ENCODE data around the gene PRXL2B. TPM values are rescaled to one million over a fixed set of nuclear protein-coding genes. Genes with fewer than 3 reads are reported as not detected.
"Not testable (repeated sequence)": the region's sequence is repeated elsewhere in the genome, so short reads cannot be mapped to it uniquely, and the experiment has no call there.

The PRXL2B gene
- total RNA-seq, 1 donor from 2014 or later = 40.3 TPM

- not testable (repeated sequence) for H3K4me1 Mint-ChIP-seq (ENCODE audit: unreplicated experiment); H3K36me3 Mint-ChIP-seq; H3K4me3 Mint-ChIP-seq; DNase-seq (ENCODE audit: extremely low spot score, unreplicated experiment); H3K27me3 Mint-ChIP-seq; H3K27ac Mint-ChIP-seq; H3K9me3 Mint-ChIP-seq
These were observed 35.0 kb upstream of the PRXL2B start for GRCh38 chr1:2551544-2551943.

GRCh38 chr1:2552189-2552588 lies 34.4 kb upstream of the PRXL2B start:
- no peaks in the 10 kb centered on the region for H3K36me3 Mint-ChIP-seq

DNA sequence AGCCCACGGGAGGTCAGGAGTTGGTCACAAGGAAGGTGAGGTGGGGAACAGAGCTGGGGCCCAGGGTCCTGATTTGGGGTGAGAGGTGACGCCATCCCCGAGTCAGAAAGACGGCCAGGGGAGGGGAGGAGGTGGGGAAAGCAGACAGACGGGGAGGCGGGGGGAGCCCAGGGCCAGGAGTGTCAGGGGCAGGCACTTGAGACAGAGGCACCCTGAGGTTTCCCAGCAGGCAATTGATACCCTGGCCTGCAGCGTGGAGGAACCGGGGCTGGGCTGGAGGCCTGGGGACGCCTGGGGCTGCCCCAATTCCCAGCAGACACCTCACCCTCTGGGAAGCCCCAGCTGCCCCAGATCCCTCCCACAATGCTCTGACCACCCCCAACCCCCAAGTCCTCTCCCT lies 33.5 kb upstream of the PRXL2B start:
- not testable (repeated sequence) for H3K9me3 Mint-ChIP-seq; H3K27me3 Mint-ChIP-seq; H3K4me1 Mint-ChIP-seq (ENCODE audit: unreplicated experiment); H3K36me3 Mint-ChIP-seq; H3K4me3 Mint-ChIP-seq; DNase-seq (ENCODE audit: extremely low spot score, unreplicated experiment); H3K27ac Mint-ChIP-seq

More at GRCh38 chr1:2552189-2552588, 34.4 kb upstream of the PRXL2B start:
- DNase-seq (ENCODE audit: extremely low spot score, unreplicated experiment) = no peak
- Mint-ChIP-seq H3K4me1 (ENCODE audit: unreplicated experiment) (peaks cover 5% of the 10 kb centered on the region), H3K4me3 (no peak overlapping the region), H3K9me3 (no peaks in the 10 kb centered on the region), H3K27me3 (no peaks in the 10 kb centered on the region), H3K27ac (no peak overlapping the region)
- TF ChIP-seq, protein P1, sequence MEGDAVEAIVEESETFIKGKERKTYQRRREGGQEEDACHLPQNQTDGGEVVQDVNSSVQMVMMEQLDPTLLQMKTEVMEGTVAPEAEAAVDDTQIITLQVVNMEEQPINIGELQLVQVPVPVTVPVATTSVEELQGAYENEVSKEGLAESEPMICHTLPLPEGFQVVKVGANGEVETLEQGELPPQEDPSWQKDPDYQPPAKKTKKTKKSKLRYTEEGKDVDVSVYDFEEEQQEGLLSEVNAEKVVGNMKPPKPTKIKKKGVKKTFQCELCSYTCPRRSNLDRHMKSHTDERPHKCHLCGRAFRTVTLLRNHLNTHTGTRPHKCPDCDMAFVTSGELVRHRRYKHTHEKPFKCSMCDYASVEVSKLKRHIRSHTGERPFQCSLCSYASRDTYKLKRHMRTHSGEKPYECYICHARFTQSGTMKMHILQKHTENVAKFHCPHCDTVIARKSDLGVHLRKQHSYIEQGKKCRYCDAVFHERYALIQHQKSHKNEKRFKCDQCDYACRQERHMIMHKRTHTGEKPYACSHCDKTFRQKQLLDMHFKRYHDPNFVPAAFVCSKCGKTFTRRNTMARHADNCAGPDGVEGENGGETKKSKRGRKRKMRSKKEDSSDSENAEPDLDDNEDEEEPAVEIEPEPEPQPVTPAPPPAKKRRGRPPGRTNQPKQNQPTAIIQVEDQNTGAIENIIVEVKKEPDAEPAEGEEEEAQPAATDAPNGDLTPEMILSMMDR (conservative IDR thresholded peaks at IDR 0.05) = no peak

- no peaks in the 10 kb centered on the region for H3K9me3 Mint-ChIP-seq
- H3K27ac Mint-ChIP-seq = no peak overlapping the region
- TF ChIP-seq, protein P1 (conservative IDR thresholded peaks at IDR 0.05) = no peak
- no peak for DNase-seq (ENCODE audit: extremely low spot score, unreplicated experiment)
- H3K27me3 Mint-ChIP-seq = no peaks in the 10 kb centered on the region
- no peaks in the 10 kb centered on the region for H3K36me3 Mint-ChIP-seq
- peaks cover 5% of the 10 kb centered on the region for H3K4me1 Mint-ChIP-seq (ENCODE audit: unreplicated experiment)
- H3K4me3 Mint-ChIP-seq = no peak overlapping the region
These were observed 32.5 kb upstream of the PRXL2B start for GRCh38 chr1:2553871-2554620.

- Mint-ChIP-seq H3K27me3 (no peaks in the 10 kb centered on the region), H3K27ac (no peak overlapping the region), H3K9me3 (no peaks in the 10 kb centered on the region), H3K4me3 (no peak overlapping the region), H3K4me1 (ENCODE audit: unreplicated experiment) (peaks cover 5% of the 10 kb centered on the region), H3K36me3 (no peaks in the 10 kb centered on the region)
- no peak for DNase-seq (ENCODE audit: extremely low spot score, unreplicated experiment)
- TF ChIP-seq, protein P1 (conservative IDR thresholded peaks at IDR 0.05) = peak; percentile 52
These were observed 31.8 kb upstream of the PRXL2B start for GRCh38 chr1:2554621-2555387.

DNA sequence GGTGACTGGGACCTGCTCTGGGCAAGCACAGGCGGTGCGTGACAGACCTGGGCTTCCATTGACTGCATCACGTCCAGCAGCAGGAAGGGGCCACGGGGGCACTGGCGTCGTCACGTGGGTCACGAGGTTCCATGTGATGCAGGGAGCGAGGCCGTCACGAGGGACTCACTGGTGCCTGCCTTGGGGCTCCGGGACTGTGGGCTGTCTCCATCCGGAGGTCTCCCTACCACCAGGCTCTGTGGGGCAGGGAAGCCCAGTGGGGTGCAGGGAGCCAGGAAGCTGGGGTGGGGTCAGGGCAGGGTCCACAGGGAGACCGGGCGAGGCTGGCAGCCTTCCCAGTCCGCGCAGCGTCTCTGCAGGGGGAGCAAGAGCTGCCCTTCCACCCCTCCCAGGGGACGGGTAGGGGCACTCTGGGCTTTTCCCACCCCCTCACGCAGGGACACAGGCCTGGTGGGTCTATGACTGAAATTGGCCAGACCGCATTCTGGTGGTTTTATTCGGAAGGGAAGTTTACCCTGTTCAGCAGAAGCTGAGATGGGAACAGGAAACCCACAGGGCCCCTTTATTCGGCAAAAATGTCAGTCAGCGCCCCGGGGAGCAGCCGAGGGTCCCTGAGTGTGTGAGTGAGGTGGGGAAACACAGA lies 30.8 kb upstream of the PRXL2B start:
- no peaks in the 10 kb centered on the region for H3K27me3 Mint-ChIP-seq
- no peaks in the 10 kb centered on the region for H3K36me3 Mint-ChIP-seq
- H3K27ac Mint-ChIP-seq = peak overlapping the region; percentile 72
- TF ChIP-seq, protein P1 (conservative IDR thresholded peaks at IDR 0.05) = no peak
- H3K9me3 Mint-ChIP-seq = no peaks in the 10 kb centered on the region
- H3K4me1 Mint-ChIP-seq (ENCODE audit: unreplicated experiment) = peaks cover 5% of the 10 kb centered on the region
- DNase-seq (ENCODE audit: extremely low spot score, unreplicated experiment) = no peak
- no peak overlapping the region for H3K4me3 Mint-ChIP-seq

Measured in type B pancreatic cell (in vitro differentiated cells).